HG03064 (cell line): ENCODE results near the gene RRH.

Experiments
- ATAC-seq: cut with Tn5 transposase; IDR thresholded peaks from one replicate; pipeline ENCODE4 v1.9.1; 2021; ENCODE audit warnings: low read depth; ENCODE audit not compliant: unreplicated experiment

RRH gene

DNA sequence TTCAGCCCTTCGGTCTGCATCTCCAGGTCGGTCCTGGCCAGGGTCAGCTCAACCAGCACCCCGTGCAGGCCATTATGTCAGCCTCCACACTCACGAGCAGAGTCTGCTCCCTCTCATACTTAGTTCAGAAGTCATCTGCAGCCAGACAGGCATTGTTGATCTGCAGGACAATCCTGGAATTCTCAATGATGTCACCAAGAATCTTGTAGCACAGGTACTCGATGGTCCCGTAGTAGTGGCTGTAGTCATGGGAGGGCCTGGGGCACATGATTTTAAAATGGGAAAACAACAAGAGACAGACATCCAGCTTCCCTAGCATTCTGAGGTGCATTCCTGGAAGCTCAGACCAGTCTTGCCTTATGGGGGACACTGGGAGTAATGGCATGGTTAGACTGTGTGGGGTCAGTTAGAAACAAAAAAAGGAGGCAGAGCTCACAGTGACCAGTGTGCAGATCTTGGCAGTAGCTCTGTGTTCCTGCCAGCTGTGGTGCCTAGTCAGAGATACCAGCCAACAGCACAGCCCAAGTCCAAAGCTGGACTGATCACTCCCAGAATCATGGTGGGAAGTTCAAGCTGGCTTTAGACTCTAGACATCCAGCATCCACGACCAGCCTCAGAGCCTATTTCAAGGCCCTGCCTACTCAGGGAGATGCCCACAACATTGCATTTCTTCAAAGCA is 52.0 kb downstream of the RRH start:
- ATAC-seq: no peak

DNA sequence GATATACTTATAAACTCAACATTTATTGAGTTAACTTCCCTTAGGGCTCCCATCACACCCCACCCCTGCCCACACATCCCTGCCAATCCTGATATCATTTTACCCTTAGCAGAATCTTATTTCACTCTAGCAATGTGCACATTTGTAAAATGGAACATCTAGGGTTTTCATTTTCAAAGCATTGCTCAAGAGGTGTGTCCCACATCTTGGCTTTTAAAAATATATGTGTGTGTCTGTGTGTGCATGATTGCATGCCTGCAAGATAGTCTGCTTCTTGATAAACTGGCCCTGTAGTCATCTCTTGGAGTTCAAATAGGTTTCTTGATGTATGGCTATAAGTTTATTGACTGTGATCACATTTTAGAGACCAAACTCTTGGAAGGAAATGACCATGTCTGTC is 58.5 kb downstream of the RRH start:
- ATAC-seq: no peak

DNA sequence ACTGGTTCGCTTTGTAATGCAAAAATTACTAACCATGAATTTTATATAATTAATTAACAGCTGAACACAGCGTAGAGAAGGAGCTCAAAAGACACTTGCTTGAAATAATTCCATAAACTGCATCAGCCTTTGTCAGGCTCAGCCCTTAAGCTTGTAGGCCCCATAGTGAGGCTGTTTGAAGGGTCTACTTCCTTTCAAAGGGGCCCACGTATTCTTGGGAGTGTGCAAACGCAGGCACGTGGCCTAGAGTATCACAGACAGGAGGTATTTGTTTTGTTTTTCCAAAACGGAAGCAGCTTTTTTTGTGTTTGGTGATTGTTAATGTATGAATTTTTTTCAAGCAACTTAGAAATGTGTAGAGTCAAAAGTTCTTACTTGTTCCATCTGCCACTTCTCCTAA is 59.3 kb downstream of the RRH start:
- ATAC-seq: no peak

DNA sequence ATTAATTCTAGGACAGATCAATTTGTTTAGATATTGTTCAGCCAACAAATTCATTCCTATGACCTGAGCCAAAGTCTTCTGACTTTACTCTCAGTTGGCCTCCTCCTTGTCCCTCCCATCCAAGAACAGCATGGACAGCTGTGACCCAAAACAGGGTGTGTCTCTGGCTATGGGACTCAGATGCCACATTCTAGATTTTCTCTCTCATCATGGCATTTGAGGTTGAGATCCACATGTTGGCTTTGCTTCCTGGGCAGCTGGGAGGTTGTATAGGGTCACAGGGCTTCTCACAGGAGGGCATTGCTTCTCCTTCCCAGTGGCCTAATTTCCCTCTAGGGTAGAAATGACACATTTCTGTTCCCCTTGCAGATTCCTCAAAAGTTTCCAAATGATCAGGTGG is 62.3 kb downstream of the RRH start:
- ATAC-seq: no peak
